ENCODE results near the gene NKD2. TPM values are rescaled to one million over a fixed set of nuclear protein-coding genes. Genes with fewer than 3 reads are reported as not detected.

The NKD2 gene
- total RNA-seq, 1 experiment from 2014 or later: 12.3 TPM

- BruUV-seq (replicated peaks): no TSS peak
- H3K27ac ChIP-seq (ENCODE audit: low read length): no peak overlapping the region; the same call in 1 of the 2 replicates
- ChIA-PET POLR2A (no interaction called here), CTCF (no interaction called here)
- H3K9me3 ChIP-seq (ENCODE audit: control insufficient read depth, insufficient read depth, low read depth, low read length): no peaks in the 10 kb centered on the region
- in situ Hi-C loops (cut with HindIII; ENCODE audit: low pct_unique_long_range_greater_than_20kb, low sequenced_read_pairs) (no loop called here), intact Hi-C loops (cut with micrococcal nuclease; ENCODE audit: unreplicated experiment) (no loop called here)
- no peaks in the 10 kb centered on the region for H3K27me3 ChIP-seq (ENCODE audit: control insufficient read depth, insufficient read depth, low read length)
- H3K36me3 ChIP-seq (ENCODE audit: control insufficient read depth, insufficient read depth, low read length): peaks cover 19% of the 10 kb centered on the region
- TF ChIP-seq REST (IDR thresholded peaks at IDR 0.05; ENCODE audit: insufficient read depth in 1 of 2, low read depth in 2 of 2, low read length in 1 of 2) (no peak), POLR2AphosphoS5 (IDR thresholded peaks at IDR 0.05; ENCODE audit: low read depth, low read length) (no peak), SIN3A (IDR thresholded peaks at IDR 0.05; ENCODE audit: borderline replicate concordance, insufficient read depth, low read depth, low read length) (no peak), CTCF (IDR thresholded peaks at IDR 0.05) (no peak), TCF7L2 (IDR thresholded peaks at IDR 0.05; ENCODE audit: low read depth, low read length) (no peak)
- ATAC-seq (no peak), DNase-seq (ENCODE audit: low read depth, low spot score) (no peak)
- no peak overlapping the region for H3K4me3 ChIP-seq (ENCODE audit: low read depth in 2 of 2, low read length in 2 of 2)
- H3K4me1 ChIP-seq (ENCODE audit: control insufficient read depth, insufficient read depth, low read length): peaks cover 42% of the 10 kb centered on the region
These were observed 79.4 kb downstream of the NKD2 start for GRCh38 chr5:1088031-1088430.

Small RNA genes lying within 50 kb of the gene (microRNA-seq; reads per million reads assigned to microRNA genes)
- gene MIR4635 (ENCODE audit: unreplicated experiment): not detected

Other genes with a start within 250 kb of the NKD2 start
- gene ZDHHC11B, start 224.1 kb upstream of the NKD2 start, total RNA-seq (2021; ENCODE audit: unreplicated experiment): 1.4 TPM
- gene ZDHHC11, start 157.8 kb upstream of the NKD2 start, total RNA-seq (2021; ENCODE audit: unreplicated experiment): 3.0 TPM
- gene BRD9, start 116.0 kb upstream of the NKD2 start, total RNA-seq (2021; ENCODE audit: unreplicated experiment): 64.3 TPM
- 45.9 TPM for gene TRIP13, start 115.9 kb upstream of the NKD2 start, total RNA-seq (2021; ENCODE audit: unreplicated experiment)
- 297 TPM for gene SLC12A7, start 103.3 kb downstream of the NKD2 start, total RNA-seq (2021; ENCODE audit: unreplicated experiment)
- 0.23 TPM for gene SLC6A19, start 192.8 kb downstream of the NKD2 start, total RNA-seq (2021; ENCODE audit: unreplicated experiment)
- gene SLC6A18, start 216.6 kb downstream of the NKD2 start, total RNA-seq (2021; ENCODE audit: unreplicated experiment): not detected

Measured in Panc1 (cell line).